ENCODE measurements around the gene SUN1.

SUN1 gene

GRCh38 chr7:879093-879492, 46.8 kb downstream of the SUN1 start (continued):
- TF ChIP-seq TSHZ2 (CRISPR knock-in tag; IDR thresholded peaks at IDR 0.05) (no peak), BACH2 (CRISPR knock-in tag; IDR thresholded peaks at IDR 0.05; ENCODE audit: borderline replicate concordance) (no peak), ARNTL (CRISPR knock-in tag; IDR thresholded peaks at IDR 0.05; ENCODE audit: borderline replicate concordance, low read depth) (no peak), TOX (CRISPR knock-in tag; IDR thresholded peaks at IDR 0.05; ENCODE audit: borderline replicate concordance) (no peak)

GRCh38 chr7:879706-880105, 47.4 kb downstream of the SUN1 start:
- no peak for ATAC-seq
- TF ChIP-seq PPARA (CRISPR knock-in tag; IDR thresholded peaks at IDR 0.05; ENCODE audit: borderline replicate concordance) (no peak), ZC3H10 (CRISPR knock-in tag; IDR thresholded peaks at IDR 0.05) (no peak), ZFP30 (CRISPR knock-in tag; IDR thresholded peaks at IDR 0.05) (no peak), CSRNP3 (CRISPR knock-in tag; IDR thresholded peaks at IDR 0.05) (no peak), ZFP3 (CRISPR knock-in tag; IDR thresholded peaks at IDR 0.05) (no peak), GLIS3 (CRISPR knock-in tag; IDR thresholded peaks at IDR 0.05) (no peak), BACH2 (CRISPR knock-in tag; IDR thresholded peaks at IDR 0.05; ENCODE audit: borderline replicate concordance) (no peak), ISL1 (CRISPR knock-in tag; IDR thresholded peaks at IDR 0.05) (no peak), PATZ1 (CRISPR knock-in tag; IDR thresholded peaks at IDR 0.05; ENCODE audit: borderline replicate concordance) (no peak), TSHZ2 (CRISPR knock-in tag; IDR thresholded peaks at IDR 0.05) (no peak), SNAI2 (CRISPR knock-in tag; IDR thresholded peaks at IDR 0.05) (no peak), CSDC2 (CRISPR knock-in tag; IDR thresholded peaks at IDR 0.05) (no peak), CREB5 (CRISPR knock-in tag; IDR thresholded peaks at IDR 0.05; ENCODE audit: low read depth) (no peak), ZNF8 (CRISPR knock-in tag; IDR thresholded peaks at IDR 0.05) (no peak), OSR1 (CRISPR knock-in tag; IDR thresholded peaks at IDR 0.05) (no peak), RARB (CRISPR knock-in tag; IDR thresholded peaks at IDR 0.05) (no peak), ESRRG (CRISPR knock-in tag; IDR thresholded peaks at IDR 0.05) (no peak), TCF4 (CRISPR knock-in tag; IDR thresholded peaks at IDR 0.05; ENCODE audit: borderline replicate concordance) (no peak)

- TF ChIP-seq PPARA (CRISPR knock-in tag; IDR thresholded peaks at IDR 0.05; ENCODE audit: borderline replicate concordance) (no peak), TSHZ2 (CRISPR knock-in tag; IDR thresholded peaks at IDR 0.05) (no peak), ARNTL (CRISPR knock-in tag; IDR thresholded peaks at IDR 0.05; ENCODE audit: borderline replicate concordance, low read depth) (no peak), ESRRG (CRISPR knock-in tag; IDR thresholded peaks at IDR 0.05) (no peak), PATZ1 (CRISPR knock-in tag; IDR thresholded peaks at IDR 0.05; ENCODE audit: borderline replicate concordance) (no peak), RARB (CRISPR knock-in tag; IDR thresholded peaks at IDR 0.05) (no peak), POU6F1 (CRISPR knock-in tag; IDR thresholded peaks at IDR 0.05; ENCODE audit: borderline replicate concordance, low read depth) (no peak), TOX (CRISPR knock-in tag; IDR thresholded peaks at IDR 0.05; ENCODE audit: borderline replicate concordance) (no peak)
- ATAC-seq: no peak
These were observed 48.2 kb downstream of the SUN1 start for GRCh38 chr7:880450-880849.

All from SK-N-SH treated with all-trans-retinoic acid at 6 μM for 48 hours (cell line).